GM21528 (cell line): Measurements from ENCODE around the gene FHIT.
A peak's percentile ranks its signal among the peaks of the same experiment; 100 is the strongest.
"Not testable (repeated sequence)": the region's sequence is repeated elsewhere in the genome, so short reads cannot be mapped to it uniquely, and the experiment has no call there.

Source experiments
- ATAC-seq: cut with Tn5 transposase; IDR thresholded peaks from one replicate; pipeline ENCODE4 v1.9.1; 2021; ENCODE audit warnings: mild to moderate bottlenecking, moderate library complexity; ENCODE audit not compliant: unreplicated experiment, low FRiP score

Gene FHIT

DNA sequence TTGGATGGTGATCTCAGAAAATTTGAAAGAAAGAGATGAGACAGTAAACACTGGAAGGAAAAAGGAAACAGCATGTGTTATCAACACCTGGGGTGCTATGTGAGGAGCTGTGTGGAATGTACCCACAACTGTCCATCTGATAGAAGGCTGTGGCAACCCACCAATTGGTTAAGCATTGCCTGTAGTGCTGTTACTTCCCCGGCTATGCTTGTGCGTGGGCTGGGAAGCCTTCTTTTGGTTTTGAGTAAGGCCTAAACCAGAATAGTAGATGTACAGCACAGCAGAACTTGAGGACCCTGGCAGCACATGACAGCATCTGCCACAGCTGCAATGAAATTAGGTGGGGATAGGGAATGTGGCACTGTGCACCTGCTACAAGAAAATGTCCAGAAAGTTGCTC, 184.5 kb downstream of the FHIT start:
- peak; percentile 67 for ATAC-seq

DNA sequence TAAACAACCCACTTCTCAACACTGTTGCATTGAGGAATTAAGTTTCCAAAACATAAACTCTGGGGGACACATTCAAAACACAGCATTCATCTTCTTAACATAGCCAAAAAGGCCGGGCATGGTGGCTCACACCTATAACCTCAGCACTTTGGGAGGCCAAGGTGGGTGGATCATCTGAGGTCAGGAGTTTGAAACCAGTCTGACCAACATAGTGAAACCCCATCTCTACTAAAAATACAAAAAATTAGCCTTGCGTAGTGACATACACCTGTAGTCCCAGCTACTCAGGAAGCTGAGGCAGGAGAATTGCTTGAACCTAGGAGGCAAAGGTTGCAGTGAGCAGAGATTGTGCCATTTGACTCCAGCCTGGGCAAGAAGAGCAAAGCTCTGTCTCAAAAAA, 185.0 kb downstream of the FHIT start:
- peak; percentile 26 for ATAC-seq

DNA sequence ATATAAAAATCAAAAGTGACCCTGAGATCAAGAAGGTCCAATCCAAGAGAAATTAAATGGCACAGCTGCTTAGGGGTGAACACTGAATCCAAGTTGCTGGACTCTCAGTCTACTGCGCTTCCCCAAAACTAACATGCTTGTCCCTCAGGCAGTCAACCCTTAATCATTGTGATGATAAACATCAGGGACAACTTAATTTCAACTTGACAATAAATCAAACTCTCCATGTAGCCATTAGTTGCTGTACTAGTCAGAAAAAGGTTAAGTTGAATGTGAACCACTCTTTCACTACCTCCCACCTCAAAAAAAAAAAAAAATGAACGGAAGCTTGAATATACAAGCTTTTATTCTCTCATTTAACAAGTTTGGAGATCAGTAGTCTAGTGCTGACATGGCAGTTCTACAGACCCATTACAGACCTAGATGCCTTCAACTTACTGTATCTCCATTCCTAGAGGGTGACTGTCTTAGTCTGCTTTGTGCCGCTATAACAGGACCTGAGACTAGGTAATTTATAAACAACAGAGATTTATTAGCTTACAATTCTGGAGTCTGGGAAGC, 185.7 kb downstream of the FHIT start:
- ATAC-seq: no peak

DNA sequence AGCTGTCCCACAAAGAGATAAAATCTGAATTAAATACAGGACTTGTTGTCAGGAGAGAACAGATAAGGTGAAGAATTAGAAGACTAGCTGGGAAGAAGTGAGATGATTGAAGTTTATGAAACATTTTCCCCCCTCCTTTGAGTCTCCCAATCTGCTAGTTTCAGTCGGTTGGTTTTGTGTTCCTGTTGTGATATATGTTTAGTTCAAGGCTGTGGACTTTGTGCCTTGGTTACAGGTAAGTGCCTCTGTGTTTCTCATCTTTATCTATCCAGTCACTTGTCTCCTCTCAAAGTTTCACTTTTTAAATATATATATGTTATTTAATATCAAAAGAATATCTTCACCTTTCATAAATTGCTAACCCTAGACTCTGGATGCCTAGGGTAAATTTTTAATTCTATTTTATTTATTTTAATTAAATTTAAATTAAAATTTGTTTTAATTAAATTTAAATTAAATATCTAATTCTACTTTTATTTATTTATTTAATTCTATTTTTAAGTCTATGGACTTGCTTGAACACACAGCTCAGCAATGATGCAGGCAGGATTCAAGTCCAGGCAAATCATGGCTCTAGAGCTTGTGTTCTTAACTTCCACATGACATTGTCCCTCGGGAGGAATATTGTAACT, 190.0 kb downstream of the FHIT start:
- ATAC-seq: no peak

DNA sequence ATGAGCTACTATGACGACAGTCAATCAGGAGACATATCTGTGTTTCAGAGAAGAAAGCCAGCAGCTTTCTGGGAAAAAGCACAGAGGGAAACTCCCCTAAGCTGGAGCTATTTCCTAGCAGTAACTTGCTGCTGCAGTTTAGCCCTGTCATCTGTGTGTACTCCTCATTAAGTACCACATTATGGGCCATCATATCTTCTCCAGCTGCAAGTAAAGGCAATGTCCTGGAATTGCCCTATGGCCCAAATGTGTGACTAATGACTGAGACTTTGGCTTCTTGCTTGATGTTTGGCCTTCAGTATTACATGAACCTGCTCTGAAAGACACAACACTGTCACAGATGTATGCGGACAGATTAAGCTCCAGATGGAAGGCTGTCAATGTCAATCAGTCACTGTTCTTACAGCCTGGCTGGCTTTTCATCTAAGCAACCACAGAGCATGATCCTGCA, 190.8 kb downstream of the FHIT start:
- ATAC-seq: no peak

DNA sequence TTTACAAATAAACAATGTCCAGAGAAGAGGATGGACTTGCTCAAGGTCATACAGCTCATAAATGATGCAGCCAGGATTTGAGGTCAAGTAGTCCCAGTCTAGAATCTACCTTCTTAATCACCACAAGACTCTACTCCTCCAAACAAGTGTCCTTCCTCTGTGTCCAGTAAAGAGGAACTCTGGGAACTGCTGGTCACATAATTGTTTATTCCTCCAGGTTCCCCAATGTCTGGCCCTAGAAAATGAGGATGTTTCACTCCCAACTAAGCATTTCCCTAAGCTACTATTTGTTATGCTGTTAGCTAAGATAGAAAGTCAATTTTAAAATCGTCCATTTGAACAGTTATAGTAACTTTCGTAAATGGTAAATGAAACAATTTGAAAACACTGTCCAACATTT, 192.4 kb downstream of the FHIT start:
- ATAC-seq: no peak

DNA sequence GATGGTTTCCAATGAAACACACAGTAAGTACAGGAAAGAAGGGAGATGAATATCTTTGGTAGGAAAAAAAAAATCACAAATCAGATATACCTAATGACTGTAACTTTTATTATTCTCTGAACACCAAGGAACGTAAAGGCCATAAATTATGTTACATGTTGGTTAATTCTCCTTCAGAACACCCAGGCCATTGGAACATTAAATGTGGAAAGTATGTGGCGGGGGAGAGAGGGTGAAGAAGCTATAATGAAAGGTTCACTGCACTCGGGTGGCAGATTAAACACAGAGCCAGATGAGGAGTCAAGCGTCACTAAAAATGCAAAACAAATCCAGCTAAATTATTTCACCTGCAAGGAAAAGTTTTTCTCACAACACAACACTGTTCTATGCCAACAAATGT, 193.8 kb downstream of the FHIT start:
- no peak for ATAC-seq

DNA sequence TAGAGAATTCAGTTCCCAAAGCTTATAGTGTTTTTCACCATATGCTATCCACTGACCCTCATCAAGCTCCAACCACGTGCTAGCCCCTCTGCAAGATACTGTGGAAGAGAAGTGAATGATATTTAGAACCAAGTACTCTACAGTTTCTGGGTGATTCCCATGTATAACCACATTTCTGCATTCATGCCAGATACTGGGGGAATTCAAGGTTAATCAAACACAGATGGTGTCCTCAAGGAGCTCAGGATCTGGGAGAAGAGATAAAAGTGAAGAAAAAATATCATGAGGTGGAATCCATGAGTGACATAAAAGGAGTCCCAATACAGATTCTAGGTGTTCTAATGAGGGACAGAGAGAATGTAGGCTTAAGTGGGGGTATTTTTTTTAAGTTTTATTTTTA, 195.8 kb downstream of the FHIT start:
- ATAC-seq: no peak

DNA sequence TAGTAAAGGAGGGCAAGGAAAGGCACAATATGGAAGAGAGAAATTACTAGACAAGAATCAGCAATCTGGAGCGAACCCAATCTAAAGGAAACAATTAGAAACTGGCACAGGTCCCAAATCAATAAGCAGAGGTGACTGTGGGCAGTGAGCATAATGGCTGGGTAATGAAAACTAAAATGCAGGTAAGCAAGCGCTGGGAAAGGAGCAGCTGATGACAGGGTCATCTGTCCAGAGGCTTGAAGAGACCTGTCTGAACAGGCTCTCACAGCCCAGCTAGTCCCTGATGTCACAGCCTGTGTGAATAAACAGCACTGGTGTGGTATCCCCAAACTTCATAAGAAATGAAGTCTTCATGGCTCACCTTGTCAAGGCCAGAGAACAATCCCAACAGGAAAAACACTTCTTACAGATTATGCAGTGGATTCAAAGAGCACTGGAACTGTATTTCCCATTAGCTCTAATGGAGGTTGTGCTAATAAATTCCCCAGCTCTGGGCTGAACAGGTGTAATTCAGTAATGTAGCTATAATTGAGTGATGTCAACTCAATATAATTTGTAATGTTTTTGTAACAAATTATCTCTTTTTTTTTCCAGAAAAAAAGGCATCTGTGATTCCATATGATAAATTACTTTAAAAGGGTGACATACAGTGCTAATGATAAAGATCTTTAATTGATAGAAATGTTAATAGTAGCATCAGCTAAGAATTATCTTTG, 197.3 kb downstream of the FHIT start:
- ATAC-seq: no peak

DNA sequence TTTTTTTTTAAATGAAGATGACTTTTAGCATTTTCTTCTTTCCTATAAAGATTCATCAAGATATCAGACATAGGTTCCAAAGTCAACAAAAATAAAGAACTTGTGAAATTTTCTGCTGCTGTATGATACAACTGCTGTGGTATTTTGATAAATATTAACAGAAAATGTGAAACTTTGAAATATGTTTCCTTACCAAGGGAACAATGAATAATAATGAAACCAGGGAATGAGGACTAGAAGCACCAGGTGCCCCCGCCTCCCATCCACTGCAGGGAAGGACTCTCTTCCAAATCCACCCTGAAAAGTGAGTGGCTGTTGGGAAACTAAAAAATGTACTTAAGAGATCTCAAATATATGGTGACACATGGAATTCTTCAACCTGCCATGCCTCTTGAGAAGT, 198.4 kb downstream of the FHIT start:
- ATAC-seq: no peak

DNA sequence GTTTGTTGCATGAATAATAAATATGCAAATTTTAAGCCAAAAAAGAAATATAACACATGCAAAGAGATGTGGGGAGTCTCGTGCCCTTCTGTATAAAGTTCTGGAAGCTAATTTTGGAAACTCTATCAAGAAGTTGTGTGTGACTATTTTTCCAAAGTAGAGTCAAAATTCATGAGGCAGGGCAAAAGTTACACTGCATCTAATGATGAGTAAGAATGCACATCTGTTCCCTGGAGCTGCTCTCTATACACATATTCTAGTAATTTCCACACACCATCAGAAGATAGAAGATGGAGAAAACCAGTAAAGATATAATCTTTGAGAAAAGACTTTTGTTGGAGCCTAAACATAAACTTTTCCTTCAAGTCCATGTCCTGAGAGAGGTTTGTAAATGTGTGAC, 199.6 kb downstream of the FHIT start:
- no peak for ATAC-seq

DNA sequence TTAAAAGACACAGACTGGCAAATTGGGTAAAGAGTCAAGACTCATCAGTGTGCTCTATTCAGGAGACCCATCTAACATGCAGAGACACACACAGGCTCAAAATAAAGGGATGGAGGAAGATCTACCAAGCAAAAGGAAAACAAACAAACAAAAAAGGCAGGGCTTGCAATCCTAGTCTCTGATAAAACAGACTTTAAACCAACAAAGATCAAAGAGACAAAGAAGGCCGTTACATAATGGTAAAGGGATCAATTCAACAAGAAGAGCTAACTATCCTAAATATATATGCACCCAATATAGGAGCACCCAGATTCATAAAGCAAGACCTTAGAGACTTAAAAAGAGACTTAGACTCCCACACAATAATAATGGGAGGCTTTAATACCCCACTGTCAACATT, 206.1 kb downstream of the FHIT start:
- not testable (repeated sequence) for ATAC-seq

DNA sequence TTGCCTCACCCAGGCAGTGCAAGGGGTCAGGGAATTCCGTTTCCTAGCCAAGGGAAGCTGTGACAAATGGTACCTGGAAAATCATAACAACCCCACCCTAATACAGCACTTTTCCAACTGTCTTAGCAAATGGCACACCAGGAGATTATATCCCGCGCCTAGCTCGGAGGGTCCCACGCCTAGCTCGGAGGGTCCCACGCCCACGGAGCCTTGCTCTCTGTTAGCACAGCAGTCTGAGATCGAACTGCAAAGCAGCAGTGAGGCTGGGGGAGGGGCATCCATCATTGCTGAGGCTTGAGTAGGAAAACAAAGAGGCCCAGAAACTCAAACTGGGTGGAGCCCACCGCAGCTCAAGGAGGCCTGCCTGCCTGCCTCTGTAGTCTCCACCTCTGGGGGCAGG, 208.1 kb downstream of the FHIT start:
- no peak for ATAC-seq

DNA sequence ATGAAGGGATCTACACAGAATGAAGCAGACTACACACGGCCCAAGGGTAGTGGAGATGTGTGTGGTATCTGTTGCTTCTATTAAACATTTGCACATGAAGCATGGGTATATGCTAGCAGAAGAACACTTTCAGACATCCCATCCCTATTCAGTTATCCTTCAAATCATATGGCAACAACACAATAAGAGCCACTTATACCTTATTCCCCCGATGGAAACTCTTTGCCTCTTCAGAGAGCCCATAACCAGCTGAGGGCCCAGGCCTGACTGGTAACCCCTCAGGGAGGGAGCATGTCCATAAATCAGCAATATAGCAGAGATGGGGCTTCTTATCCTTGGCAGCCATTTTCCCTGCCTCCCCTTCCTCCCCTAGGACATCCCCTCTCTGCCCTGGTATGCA, 210.6 kb downstream of the FHIT start:
- ATAC-seq: no peak

DNA sequence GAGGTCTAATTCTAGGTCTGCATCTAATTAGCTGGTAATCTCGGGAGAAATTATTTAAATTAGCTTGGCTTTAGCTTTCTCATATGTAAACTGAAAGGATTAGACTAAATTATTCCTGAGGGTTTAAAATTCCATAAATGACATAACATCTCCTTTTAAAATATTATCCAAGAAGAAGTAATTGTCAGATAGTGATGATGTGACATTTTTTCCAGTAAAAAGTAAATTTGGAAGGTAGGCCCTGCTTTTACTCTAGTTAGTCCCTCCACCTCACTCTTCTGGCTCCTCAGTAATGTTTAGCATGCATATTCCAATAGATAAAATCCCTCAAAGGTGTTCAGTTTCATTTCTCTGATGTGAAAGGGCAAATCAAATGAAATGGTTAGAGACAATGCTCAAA, 215.7 kb downstream of the FHIT start:
- ATAC-seq: no peak

DNA sequence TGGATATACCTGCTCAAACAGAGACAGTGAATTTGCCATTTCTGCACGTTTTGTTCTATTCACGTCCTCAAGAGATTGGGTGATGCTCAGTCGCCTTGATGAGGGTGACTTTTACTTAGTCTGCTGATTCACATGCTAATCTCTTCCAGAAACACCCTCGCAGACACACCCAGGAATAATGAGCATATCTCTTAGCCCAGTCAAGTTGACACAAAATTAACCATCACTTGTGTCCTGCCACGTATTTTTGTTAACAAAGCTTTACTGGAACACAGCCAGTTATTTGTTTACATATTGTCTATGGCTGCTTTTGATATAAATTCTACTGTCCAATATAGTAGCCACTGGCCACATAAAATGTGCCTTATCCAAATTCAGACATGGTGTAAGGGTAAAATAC, 218.3 kb downstream of the FHIT start:
- ATAC-seq: no peak

DNA sequence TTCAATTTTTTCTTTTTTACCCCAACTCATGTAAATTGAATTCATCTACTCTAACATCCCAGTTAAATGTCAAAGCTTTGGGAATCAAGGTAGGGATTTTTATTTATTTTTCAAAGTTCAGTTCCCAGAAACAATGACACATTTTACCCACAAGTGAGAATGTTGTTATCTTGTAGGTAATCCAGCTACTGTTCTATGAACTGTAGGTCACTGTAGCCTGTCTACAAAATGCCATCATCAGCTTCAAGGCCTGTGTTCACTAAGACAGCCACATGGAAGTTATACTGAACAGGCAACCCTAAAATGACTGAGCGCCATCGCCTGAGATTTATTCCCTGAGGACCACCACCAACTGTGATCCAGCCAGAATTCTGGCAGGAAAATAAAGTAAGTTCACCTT, 219.7 kb downstream of the FHIT start:
- ATAC-seq: no peak

DNA sequence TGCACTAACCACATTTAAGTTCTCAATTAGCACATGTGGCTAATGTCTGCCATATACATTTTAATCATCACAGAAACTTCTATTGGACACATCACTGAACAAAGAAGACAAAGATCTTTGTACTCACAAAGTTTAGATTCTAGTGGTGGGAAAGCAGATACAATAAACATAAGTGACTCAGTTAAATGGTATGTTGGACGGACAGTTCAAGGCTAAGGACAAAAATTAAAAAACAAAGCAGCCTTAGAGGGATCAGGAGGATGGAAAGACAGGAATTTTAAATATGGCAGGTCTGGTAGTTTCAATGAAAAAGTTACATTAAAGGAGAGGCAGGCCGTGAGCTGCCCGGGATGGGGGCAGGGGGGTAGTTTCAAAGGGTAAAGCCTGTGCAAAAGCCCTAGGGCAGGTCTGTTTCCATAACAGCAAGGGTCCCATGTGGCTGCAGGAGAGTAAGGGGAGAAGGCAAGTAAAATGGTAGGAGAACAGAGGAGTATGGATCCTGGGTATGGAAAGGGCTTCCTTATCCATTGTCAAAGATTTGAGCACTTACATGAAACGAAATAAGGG, 220.7 kb downstream of the FHIT start:
- no peak for ATAC-seq

DNA sequence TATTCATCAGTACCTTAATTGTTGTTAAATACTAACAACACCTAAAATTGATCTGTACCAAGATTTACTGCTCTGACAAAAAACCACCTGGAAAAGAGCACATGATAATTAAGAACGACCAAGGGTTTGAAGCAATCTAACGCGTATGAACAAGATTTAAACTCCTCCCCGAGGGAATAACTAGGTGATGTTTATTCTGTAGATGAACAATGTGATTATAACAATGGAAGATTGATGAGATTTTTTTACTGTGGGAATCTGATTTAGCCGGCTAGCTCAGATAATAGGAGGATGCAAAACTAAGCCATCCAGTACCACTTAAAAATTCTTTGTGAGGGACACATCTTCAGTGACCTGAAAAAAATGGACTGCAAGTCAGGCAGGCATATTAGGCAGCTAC, 222.1 kb downstream of the FHIT start:
- no peak for ATAC-seq

DNA sequence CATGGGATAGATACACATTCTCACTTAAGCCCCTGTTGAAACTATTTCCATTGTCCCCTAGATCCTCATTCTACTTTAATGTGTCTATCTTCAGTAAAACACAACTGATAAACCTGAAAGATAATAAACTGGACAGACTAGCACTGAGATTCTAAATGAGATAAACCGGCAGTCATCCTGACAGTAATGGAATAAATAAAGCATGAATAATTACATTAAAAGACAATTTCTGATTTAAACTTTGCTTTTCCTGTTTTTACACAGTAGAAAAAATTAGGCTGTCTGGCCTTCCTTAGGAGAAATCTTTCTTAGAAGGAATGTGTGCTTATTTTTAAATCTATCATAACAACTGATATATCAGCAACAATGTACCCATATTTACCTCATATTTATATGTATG, 232.4 kb downstream of the FHIT start:
- ATAC-seq: no peak

DNA sequence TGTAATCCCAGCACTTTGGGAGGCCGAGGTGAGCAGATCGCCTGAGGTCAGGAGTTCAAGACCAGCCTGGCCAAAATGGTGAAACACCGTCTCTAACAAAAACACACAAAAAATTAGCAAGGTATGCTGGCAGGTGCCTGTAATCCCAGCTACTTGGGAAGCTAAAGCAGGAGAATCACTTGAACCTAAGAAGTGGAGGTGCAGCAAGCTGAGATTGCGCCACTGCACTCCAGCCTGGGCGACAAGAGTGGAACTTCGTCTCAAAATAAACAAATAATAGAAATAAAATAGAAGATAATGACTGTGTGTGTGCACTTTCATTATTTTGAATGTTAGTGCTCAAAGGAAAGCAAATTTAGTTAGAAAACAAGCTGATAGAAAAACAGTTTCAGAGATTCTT, 234.2 kb downstream of the FHIT start:
- ATAC-seq: not testable (repeated sequence)

DNA sequence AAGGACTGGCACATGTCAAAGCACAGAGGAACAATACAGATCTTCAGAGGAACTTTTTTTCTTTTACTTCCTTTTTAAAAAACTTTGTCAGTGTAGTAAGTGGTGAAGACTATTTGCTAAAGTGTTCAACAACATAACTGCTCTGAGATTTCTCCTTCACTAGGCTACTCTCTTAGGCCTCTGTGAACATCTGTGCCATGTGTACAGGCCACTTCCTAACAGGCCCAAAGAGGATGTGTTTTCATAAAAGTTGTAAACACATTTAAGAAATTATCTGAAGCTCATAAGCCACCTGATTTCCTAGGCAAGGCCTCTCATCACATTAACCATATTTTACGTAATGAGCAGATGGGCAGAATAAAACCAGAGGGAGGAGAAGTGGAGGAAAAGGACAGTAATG, 235.4 kb downstream of the FHIT start:
- no peak for ATAC-seq
